Measurements from ENCODE around the gene ZBTB7A. TPM values are rescaled to one million over a fixed set of nuclear protein-coding genes. Genes with fewer than 3 reads are reported as not detected.

The ZBTB7A gene
- total and polyA plus RNA-seq, 2 donors (not counting 1 experiment from before 2014, with no cell fraction given) = 4.9 to 17.7 TPM

GRCh38 chr19:4030981-4031380 lies 35.7 kb downstream of the ZBTB7A start:
- Histone ChIP-seq H3K4me3 (replicated peaks in 1 of 4; ENCODE audit: control extremely low read depth in 1 of 4, insufficient read depth in 1 of 4, low read depth in 3 of 4, low read length in 4 of 4) (no peak overlapping the region), H4K20me1 (ENCODE audit: control insufficient read depth, extremely low read depth, insufficient read depth, low read length) (no peaks in the 10 kb centered on the region), H3K79me2 (ENCODE audit: control insufficient read depth, insufficient read depth, low read length) (no peaks in the 10 kb centered on the region), H3K4me2 (ENCODE audit: extremely low read depth, insufficient read depth, low read length) (no peak overlapping the region), H3K27ac (ENCODE audit: insufficient read depth, low read length) (no peak overlapping the region), H3K9me3 (ENCODE audit: control insufficient read depth, insufficient read depth, low read depth, low read length) (no peaks in the 10 kb centered on the region), H3K4me1 (ENCODE audit: control insufficient read depth, extremely low read depth, insufficient read depth, low read length) (no peaks in the 10 kb centered on the region), H3K27me3 (ENCODE audit: control insufficient read depth, insufficient read depth, low read length) (no peaks in the 10 kb centered on the region), H3K9ac (ENCODE audit: insufficient read depth, low read length) (no peak overlapping the region), H3K36me3 (ENCODE audit: control insufficient read depth, insufficient read depth, low read length) (peaks cover 24% of the 10 kb centered on the region), H2AFZ (ENCODE audit: low read length) (no peak overlapping the region)
- no peak for DNase-seq (ENCODE audit: low read depth in 2 of 2)
- no peak for TF ChIP-seq EZH2 (IDR thresholded peaks at IDR 0.05; ENCODE audit: low read length, missing control alignments)

DNA sequence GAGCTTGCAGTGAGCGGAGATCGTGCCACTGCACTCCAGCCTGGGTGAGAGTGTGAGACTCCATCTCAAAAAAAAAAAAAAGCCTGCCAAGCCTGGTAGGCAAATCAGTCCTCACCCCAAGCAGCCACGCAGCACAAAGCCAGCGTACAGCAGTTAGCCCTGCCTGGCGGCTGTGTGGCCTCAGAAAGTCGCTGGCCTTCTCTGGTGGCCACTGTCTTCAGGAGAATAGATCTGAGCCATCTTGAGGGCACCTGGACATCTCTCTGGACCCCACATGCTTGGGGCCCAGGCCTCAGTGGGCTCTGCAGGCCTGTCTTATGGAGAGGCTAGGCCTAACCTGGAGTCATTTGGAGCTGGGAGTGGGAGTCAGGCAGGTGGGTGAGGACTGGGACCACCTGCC lies 36.1 kb downstream of the ZBTB7A start:
- TF ChIP-seq CTCF (conservative IDR thresholded peaks at IDR 0.05 in 1 of 2, IDR thresholded peaks at IDR 0.05 in 1 of 2; ENCODE audit: low read depth in 1 of 2, low read length in 2 of 2) = no peak
- no peak for TF ChIP-seq EZH2 (IDR thresholded peaks at IDR 0.05; ENCODE audit: low read length, missing control alignments)

DNA sequence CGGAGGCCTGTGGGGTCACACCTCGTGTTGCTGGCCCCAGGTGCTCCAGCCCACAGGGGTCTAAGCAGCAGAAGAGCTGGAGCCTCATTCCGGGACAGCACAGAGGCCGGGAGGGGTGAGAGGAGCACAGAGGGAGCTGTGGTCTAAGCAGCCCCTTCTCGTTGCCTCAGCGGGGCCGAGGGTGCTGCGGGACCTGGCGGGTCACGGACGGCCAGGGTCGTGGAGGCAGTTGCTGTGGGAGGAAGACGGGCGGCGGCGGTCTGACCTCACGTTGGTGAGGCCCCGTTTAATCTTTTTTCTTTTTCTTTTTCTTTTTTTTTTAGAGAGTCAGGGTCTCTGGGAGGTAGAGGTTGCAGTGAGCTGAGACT lies 37.5 kb downstream of the ZBTB7A start:
- Histone ChIP-seq H3K4me3 (replicated peaks in 1 of 4; ENCODE audit: control extremely low read depth in 1 of 4, insufficient read depth in 1 of 4, low read depth in 3 of 4, low read length in 4 of 4) (no peak overlapping the region), H2AFZ (ENCODE audit: low read length) (no peak overlapping the region), H3K27ac (ENCODE audit: insufficient read depth, low read length) (no peak overlapping the region), H3K4me2 (ENCODE audit: extremely low read depth, insufficient read depth, low read length) (no peak overlapping the region), H3K79me2 (ENCODE audit: control insufficient read depth, insufficient read depth, low read length) (no peaks in the 10 kb centered on the region), H3K9me3 (ENCODE audit: control insufficient read depth, insufficient read depth, low read depth, low read length) (no peaks in the 10 kb centered on the region), H4K20me1 (ENCODE audit: control insufficient read depth, extremely low read depth, insufficient read depth, low read length) (no peaks in the 10 kb centered on the region), H3K9ac (ENCODE audit: insufficient read depth, low read length) (no peak overlapping the region), H3K4me1 (ENCODE audit: control insufficient read depth, extremely low read depth, insufficient read depth, low read length) (no peaks in the 10 kb centered on the region), H3K27me3 (ENCODE audit: control insufficient read depth, insufficient read depth, low read length) (no peaks in the 10 kb centered on the region), H3K36me3 (ENCODE audit: control insufficient read depth, insufficient read depth, low read length) (peaks cover 16% of the 10 kb centered on the region)
- TF ChIP-seq CTCF (conservative IDR thresholded peaks at IDR 0.05 in 1 of 2, IDR thresholded peaks at IDR 0.05 in 1 of 2; ENCODE audit: low read depth in 1 of 2, low read length in 2 of 2) = no peak
- TF ChIP-seq EZH2 (IDR thresholded peaks at IDR 0.05; ENCODE audit: low read length, missing control alignments) = no peak
- no peak for DNase-seq (ENCODE audit: low read depth in 2 of 2)

More for the DNA sequence above, 36.1 kb downstream of the ZBTB7A start:
- Histone ChIP-seq H3K9me3 (ENCODE audit: control insufficient read depth, insufficient read depth, low read depth, low read length) (no peaks in the 10 kb centered on the region), H3K4me1 (ENCODE audit: control insufficient read depth, extremely low read depth, insufficient read depth, low read length) (no peaks in the 10 kb centered on the region), H2AFZ (ENCODE audit: low read length) (no peak overlapping the region), H3K36me3 (ENCODE audit: control insufficient read depth, insufficient read depth, low read length) (peaks cover 20% of the 10 kb centered on the region), H3K27me3 (ENCODE audit: control insufficient read depth, insufficient read depth, low read length) (no peaks in the 10 kb centered on the region), H3K79me2 (ENCODE audit: control insufficient read depth, insufficient read depth, low read length) (no peaks in the 10 kb centered on the region), H3K4me2 (ENCODE audit: extremely low read depth, insufficient read depth, low read length) (no peak overlapping the region), H3K4me3 (replicated peaks in 1 of 4; ENCODE audit: control extremely low read depth in 1 of 4, insufficient read depth in 1 of 4, low read depth in 3 of 4, low read length in 4 of 4) (no peak overlapping the region), H3K9ac (ENCODE audit: insufficient read depth, low read length) (no peak overlapping the region), H4K20me1 (ENCODE audit: control insufficient read depth, extremely low read depth, insufficient read depth, low read length) (no peaks in the 10 kb centered on the region), H3K27ac (ENCODE audit: insufficient read depth, low read length) (no peak overlapping the region)
- no peak for DNase-seq (ENCODE audit: low read depth in 2 of 2)

All from fibroblast of lung (primary cell).